ENCODE results near the gene ACAA2.

Gene ACAA2

GRCh38 chr18:49744376-49745008 lies 68.8 kb downstream of the ACAA2 start:
- in situ Hi-C loops (cut with MboI; ENCODE audit: low pct_unique_long_range_greater_than_20kb, low sequenced_read_pairs, unreplicated experiment), result no loop called here
- TF ChIP-seq, protein P1, sequence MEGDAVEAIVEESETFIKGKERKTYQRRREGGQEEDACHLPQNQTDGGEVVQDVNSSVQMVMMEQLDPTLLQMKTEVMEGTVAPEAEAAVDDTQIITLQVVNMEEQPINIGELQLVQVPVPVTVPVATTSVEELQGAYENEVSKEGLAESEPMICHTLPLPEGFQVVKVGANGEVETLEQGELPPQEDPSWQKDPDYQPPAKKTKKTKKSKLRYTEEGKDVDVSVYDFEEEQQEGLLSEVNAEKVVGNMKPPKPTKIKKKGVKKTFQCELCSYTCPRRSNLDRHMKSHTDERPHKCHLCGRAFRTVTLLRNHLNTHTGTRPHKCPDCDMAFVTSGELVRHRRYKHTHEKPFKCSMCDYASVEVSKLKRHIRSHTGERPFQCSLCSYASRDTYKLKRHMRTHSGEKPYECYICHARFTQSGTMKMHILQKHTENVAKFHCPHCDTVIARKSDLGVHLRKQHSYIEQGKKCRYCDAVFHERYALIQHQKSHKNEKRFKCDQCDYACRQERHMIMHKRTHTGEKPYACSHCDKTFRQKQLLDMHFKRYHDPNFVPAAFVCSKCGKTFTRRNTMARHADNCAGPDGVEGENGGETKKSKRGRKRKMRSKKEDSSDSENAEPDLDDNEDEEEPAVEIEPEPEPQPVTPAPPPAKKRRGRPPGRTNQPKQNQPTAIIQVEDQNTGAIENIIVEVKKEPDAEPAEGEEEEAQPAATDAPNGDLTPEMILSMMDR (IDR thresholded peaks at IDR 0.05; ENCODE audit: extremely low read depth, insufficient read depth, missing control alignments), result no peak
- DNase-seq (ENCODE audit: low spot score), result no peak

GRCh38 chr18:49743117-49743567 lies 70.2 kb downstream of the ACAA2 start:
- DNase-seq (ENCODE audit: low spot score), result no peak
- in situ Hi-C loops (cut with MboI; ENCODE audit: low pct_unique_long_range_greater_than_20kb, low sequenced_read_pairs, unreplicated experiment), result no loop called here
- TF ChIP-seq, protein P1 (IDR thresholded peaks at IDR 0.05; ENCODE audit: extremely low read depth, insufficient read depth, missing control alignments), result no peak

DNA sequence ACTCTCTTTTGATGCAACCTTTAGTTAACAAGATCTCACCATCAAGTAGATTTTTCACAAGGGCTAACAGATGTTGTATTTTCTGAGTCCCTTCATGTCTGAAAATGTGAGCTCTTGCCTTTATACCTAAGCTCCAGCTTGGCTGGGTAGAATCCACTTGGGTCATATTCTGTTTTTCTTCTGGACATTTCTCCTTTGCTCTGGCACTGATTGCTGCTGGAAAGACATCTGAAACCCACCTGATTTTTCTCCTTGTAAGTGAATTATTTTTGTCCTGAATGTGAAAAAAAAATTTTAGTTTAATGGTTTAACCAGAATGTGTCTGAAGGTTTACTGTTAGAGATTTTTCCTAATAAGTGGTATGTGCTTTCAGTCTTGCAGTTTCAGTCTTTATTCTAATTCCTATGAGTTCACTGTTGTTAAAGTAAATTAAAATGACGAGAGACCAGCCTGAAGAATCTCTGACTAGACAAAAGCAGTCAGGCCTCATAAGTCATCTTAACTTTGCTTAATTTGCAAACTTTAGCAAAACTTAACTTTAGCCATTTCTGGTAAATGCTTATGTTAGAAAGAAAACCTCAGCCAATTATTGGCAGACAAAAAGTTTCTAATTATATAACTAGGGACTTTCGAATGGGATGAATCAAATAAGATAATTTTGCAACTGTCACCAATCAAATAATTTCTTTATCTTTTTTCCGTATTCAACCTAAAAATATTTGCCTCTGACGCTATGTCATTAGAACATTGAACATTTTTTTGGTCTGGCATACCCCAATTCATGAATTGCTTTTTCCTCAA lies 70.8 kb downstream of the ACAA2 start:
- no peak for DNase-seq (ENCODE audit: low spot score)
- TF ChIP-seq, protein P1 (IDR thresholded peaks at IDR 0.05; ENCODE audit: extremely low read depth, insufficient read depth, missing control alignments), result no peak
- in situ Hi-C loops (cut with MboI; ENCODE audit: low pct_unique_long_range_greater_than_20kb, low sequenced_read_pairs, unreplicated experiment), result no loop called here

GRCh38 chr18:49739275-49739674 lies 74.1 kb downstream of the ACAA2 start:
- in situ Hi-C loops (cut with MboI; ENCODE audit: low pct_unique_long_range_greater_than_20kb, low sequenced_read_pairs, unreplicated experiment), result no loop called here
- TF ChIP-seq, protein P1 (IDR thresholded peaks at IDR 0.05; ENCODE audit: extremely low read depth, insufficient read depth, missing control alignments), result no peak
- DNase-seq (ENCODE audit: low spot score), result no peak

DNA sequence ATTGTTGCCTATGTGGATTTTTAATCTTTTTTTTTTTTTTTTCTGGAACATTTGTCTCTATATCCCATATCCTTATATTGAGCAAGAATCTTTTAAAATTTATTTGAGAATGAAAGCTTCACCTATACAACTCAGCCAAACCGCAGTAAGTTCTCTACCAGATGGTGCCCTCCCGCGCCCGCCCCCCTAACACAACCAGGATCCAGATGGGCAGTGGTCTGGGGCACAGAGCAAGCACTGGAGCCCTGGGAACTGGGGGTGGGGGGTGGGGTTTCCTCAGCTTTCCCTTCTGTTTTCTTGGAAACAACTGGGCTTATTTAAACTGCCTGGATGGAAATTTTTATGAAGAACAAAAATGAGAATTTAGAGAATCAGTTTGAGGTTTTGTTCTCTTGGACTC lies 74.6 kb downstream of the ACAA2 start:
- in situ Hi-C loops (cut with MboI; ENCODE audit: low pct_unique_long_range_greater_than_20kb, low sequenced_read_pairs, unreplicated experiment), result no loop called here
- DNase-seq (ENCODE audit: low spot score), result no peak
- TF ChIP-seq, protein P1 (IDR thresholded peaks at IDR 0.05; ENCODE audit: extremely low read depth, insufficient read depth, missing control alignments), result no peak

DNA sequence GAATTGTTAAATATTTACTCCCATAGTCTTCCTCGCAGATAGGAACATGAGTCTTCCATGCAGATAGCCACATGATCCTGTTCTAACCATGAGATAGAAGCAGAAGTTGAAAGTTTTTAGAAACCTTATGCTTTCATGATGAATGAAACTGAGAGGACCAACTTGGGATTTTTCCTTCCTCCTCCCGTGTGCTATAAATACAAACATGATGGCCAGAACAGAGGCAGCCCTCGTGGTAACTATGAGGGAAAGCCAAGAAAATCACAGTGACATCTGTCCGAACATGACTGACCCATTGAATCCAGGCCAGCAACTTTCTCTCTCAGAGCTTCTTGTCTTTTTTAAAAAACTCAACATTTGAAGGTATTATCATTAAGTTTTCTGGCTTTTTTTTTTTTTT lies 78.5 kb downstream of the ACAA2 start:
- no peak for DNase-seq (ENCODE audit: low spot score)
- in situ Hi-C loops (cut with MboI; ENCODE audit: low pct_unique_long_range_greater_than_20kb, low sequenced_read_pairs, unreplicated experiment), result no loop called here
- TF ChIP-seq, protein P1 (IDR thresholded peaks at IDR 0.05; ENCODE audit: extremely low read depth, insufficient read depth, missing control alignments), result no peak

Measured in GM13977 (cell line).